GM23338 (cell line): ENCODE data around the gene NSUN4. TPM values are rescaled to one million over a fixed set of nuclear protein-coding genes. Genes with fewer than 3 reads are reported as not detected.

Experiments used
- EZH2 ChIP-seq: fragments of 200-600 bp; sonication (generic); IDR thresholded peaks from one replicate; pipeline ENCODE4 v1.8.0; 2017; ENCODE audit warnings: antibody characterized with exemption, mild to moderate bottlenecking, low read depth; ENCODE audit not compliant: unreplicated experiment
- EZH2phosphoT487 ChIP-seq: fragments of 200-600 bp; sonication (generic); IDR thresholded peaks from one replicate; pipeline ENCODE4 v1.8.1; 2018; ENCODE audit warnings: antibody characterized with exemption; ENCODE audit not compliant: unreplicated experiment
- JUNB ChIP-seq: IDR thresholded peaks from one replicate; pipeline ENCODE4 v1.6.1; 2016; ENCODE audit warnings: antibody characterized with exemption; ENCODE audit not compliant: unreplicated experiment
- NANOG ChIP-seq: IDR thresholded peaks from 2 replicates; pipeline ENCODE4 v1.6.1; 2016; ENCODE audit warnings: antibody characterized with exemption, borderline replicate concordance
- POLR2AphosphoS5 ChIP-seq: IDR thresholded peaks from 2 replicates; pipeline ENCODE4 v1.6.1; 2016; ENCODE audit warnings: antibody characterized with exemption, low read depth
- REST ChIP-seq: IDR thresholded peaks from one replicate; pipeline ENCODE4 v1.6.1; 2018; ENCODE audit warnings: antibody characterized with exemption; ENCODE audit not compliant: unreplicated experiment
- ZNF114 ChIP-seq: fragments of 250-450 bp; sonication (Bioruptor Pico); IDR thresholded peaks from 2 replicates; pipeline ENCODE4 v1.5.0; 2020; ENCODE audit warnings: mild to moderate bottlenecking, moderate library complexity
- ZNF331 ChIP-seq: fragments of 250-450 bp; sonication (Bioruptor Pico); IDR thresholded peaks from 2 replicates; pipeline ENCODE4 v1.5.0; 2020; ENCODE audit warnings: low read depth, mild to moderate bottlenecking, moderate library complexity
- ZNF462 ChIP-seq: fragments of 250-450 bp; sonication (Bioruptor Pico); IDR thresholded peaks from 2 replicates; pipeline ENCODE4 v1.5.0; 2020; ENCODE audit warnings: mild to moderate bottlenecking, moderate library complexity
- polyA plus RNA-seq: library from polyadenylated mRNA; unstranded; fragments of >200 nt; fragmentation: Nextera tagmentation; extraction: Ambion mirVana; gene quantifications from 2 replicates; pipeline ENCODE4 v1.2.1, GENCODE V29; 2016
- total RNA-seq: library from RNA; depleted of rRNA; stranded (reverse); fragments of >200 nt; shearing (Covaris generic); gene quantifications from 2 replicates; pipeline ENCODE4 v1.2.3, GENCODE V29; 2014

Gene NSUN4
- total and polyA plus RNA-seq, 2 experiments from 2014 or later: 8.9 to 11.6 TPM

- no peak for TF ChIP-seq ZNF462 (CRISPR knock-in tag)
- no peak for TF ChIP-seq ZNF114
- no peak for TF ChIP-seq NANOG
- TF ChIP-seq REST: no peak
- no peak for TF ChIP-seq ZNF331 (CRISPR knock-in tag)
- TF ChIP-seq EZH2: no peak
- no peak for TF ChIP-seq POLR2AphosphoS5
- no peak for TF ChIP-seq EZH2phosphoT487
- no peak for TF ChIP-seq JUNB
Measured at GRCh38 chr1:46303872-46304326, 36.7 kb upstream of the NSUN4 start (continued).
